Stimulated activated memory B cell treated with anti-CD40 and anti-IgM and Interleukin-4, amounts not matched to agents 10 μg/mL and 1 μg/mL and 100 μg/mL, for 72 hours (primary cell): ENCODE data around the gene ATP1B2.

ENCODE experiments used
- ATAC-seq: fragments of 150-1000 bp; cut with Tn5 transposase; 2 replicates; pipeline ENCODE4 v1.10.0; 2021
- H3K27ac Mint-ChIP-seq: one replicate; pipeline ENCODE4 v1.8.0; 2022; ENCODE audit warnings: mild to moderate bottlenecking, mixed read lengths
- H3K27me3 Mint-ChIP-seq: one replicate; pipeline ENCODE4 v1.8.0; 2022; ENCODE audit warnings: mixed read lengths
- H3K36me3 Mint-ChIP-seq: one replicate; pipeline ENCODE4 v1.8.0; 2022; ENCODE audit warnings: mixed read lengths
- H3K4me1 Mint-ChIP-seq: one replicate; pipeline ENCODE4 v1.8.0; 2022; ENCODE audit warnings: mixed read lengths
- H3K4me3 Mint-ChIP-seq: one replicate; pipeline ENCODE4 v1.8.0; 2022; ENCODE audit warnings: mild to moderate bottlenecking, moderate library complexity, mixed read lengths
- H3K9me3 Mint-ChIP-seq: one replicate; pipeline ENCODE4 v1.8.0; 2022; ENCODE audit warnings: mixed read lengths

The ATP1B2 gene

DNA sequence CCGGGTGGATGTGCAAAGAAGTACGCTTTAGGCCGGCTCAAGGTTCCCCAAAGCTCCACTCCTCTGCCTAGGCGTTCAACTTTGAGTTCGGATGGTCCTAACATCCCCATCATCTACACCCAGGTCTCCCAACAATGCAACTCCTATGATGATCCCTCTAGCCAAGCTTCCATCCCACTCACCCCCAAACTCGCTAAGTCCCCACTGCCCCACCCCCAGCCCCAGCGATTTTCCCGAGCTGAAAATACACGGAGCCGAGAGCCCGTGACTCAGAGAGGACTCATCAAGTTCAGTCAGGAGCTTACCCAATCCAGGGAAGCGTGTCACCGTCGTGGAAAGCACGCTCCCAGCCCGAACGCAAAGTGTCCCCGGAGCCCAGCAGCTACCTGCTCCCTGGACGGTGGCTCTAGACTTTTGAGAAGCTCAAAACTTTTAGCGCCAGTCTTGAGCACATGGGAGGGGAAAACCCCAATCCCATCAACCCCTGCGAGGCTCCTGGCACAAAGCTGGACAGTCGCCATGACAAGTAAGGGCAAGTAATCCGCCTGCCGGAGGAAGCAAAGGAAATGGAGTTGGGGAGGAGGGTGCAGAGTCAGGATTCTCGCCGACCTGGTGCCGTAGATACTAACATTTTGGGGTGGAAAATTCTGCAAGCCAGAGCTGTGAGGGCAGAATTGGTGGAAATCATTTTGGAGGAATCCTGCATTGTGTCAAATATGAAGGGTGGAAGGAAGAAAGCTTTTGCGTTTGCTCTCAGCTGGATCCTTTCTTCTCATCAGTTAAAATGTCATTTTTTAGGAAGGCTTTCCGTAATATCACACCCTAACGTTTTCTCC, 36.6 kb downstream of the ATP1B2 start, which contains the start of gene TP53:
TP53 (minus strand) TSS at position 419 of the 836 bp plus-strand sequence. CDS start 10,896 bp downstream, outside the sequence.
- peak within 1 kb of the TSS; percentile 96 for H3K4me3 Mint-ChIP-seq
- H3K27me3 Mint-ChIP-seq: no peaks in the 10 kb centered on the region
- H3K4me1 Mint-ChIP-seq: peaks cover 50% of the 10 kb centered on the region
- H3K9me3 Mint-ChIP-seq: no peaks in the 10 kb centered on the region
- ATAC-seq: peak; percentile 81
- peak within 1 kb of the TSS; percentile 100 for H3K27ac Mint-ChIP-seq
- peaks cover 29% of the 10 kb centered on the region for H3K36me3 Mint-ChIP-seq

DNA sequence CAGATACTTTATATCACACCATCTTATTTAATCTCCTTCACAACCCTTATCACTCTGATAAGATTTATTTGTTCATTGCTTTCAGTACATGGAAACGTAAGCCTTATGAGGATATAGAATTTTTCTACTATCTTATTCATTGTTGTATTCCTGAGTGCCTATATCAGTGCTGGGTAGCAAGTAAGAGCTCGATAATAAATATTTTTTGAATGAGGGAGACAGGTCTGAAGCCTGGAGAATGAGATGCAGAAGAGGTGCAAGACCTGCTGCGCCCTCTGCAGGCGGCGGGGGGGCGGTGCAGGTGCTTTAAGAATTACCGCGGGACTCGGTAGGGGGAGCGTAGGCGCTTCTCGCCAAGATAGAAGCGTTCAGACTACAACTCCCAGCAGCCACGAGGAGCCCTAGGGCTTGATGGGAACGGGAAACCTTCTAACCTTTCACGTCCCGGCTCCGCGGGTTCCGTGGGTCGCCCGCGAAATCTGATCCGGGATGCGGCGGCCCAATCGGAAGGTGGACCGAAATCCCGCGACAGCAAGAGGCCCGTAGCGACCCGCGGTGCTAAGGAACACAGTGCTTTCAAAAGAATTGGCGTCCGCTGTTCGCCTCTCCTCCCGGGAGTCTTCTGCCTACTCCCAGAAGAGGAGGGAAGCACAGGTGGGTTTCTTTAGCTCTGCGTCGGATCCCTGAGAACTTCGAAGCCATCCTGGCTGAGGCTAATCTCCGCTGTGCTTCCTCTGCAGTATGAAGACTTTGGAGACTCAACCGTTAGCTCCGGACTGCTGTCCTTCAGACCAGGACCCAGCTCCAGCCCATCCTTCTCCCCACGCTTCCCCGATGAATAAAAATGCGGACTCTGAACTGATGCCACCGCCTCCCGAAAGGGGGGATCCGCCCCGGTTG, 37.4 kb downstream of the ATP1B2 start, which contains the start of gene WRAP53:
WRAP53 (plus strand) TSS at position 570 of the 900 bp plus-strand sequence; CDS start at position 742, 172 bp downstream.
- H3K36me3 Mint-ChIP-seq: peaks cover 35% of the 10 kb centered on the region
- peaks cover 54% of the 10 kb centered on the region for H3K4me1 Mint-ChIP-seq

DNA sequence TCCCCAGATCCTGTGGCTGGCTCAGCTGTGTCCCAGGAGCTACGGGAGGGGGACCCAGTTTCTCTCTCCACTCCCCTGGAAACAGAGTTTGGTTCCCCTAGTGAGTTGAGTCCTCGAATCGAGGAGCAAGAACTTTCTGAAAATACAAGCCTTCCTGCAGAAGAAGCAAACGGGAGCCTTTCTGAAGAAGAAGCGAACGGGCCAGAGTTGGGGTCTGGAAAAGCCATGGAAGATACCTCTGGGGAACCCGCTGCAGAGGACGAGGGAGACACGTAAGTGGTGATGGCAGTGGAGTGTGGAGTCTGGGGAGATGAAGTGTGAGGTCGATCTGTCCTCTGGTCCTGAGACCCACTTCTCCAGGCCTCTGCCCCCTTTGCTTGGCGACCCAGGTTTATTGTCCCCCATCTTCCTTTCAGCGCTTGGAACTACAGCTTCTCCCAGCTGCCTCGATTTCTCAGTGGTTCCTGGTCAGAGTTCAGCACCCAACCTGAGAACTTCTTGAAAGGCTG, 38.1 kb downstream of the ATP1B2 start:
- no peaks in the 10 kb centered on the region for H3K27me3 Mint-ChIP-seq
- peak overlapping the region; percentile 100 for H3K27ac Mint-ChIP-seq
- H3K4me3 Mint-ChIP-seq: peak overlapping the region; percentile 96
- ATAC-seq: no peak
- peaks cover 42% of the 10 kb centered on the region for H3K36me3 Mint-ChIP-seq
- H3K9me3 Mint-ChIP-seq: no peaks in the 10 kb centered on the region
- H3K4me1 Mint-ChIP-seq: peaks cover 51% of the 10 kb centered on the region

More for the DNA sequence above, 37.4 kb downstream of the ATP1B2 start, which contains the start of gene WRAP53:
- Mint-ChIP-seq H3K4me3 (peak within 1 kb of the TSS; percentile 96), H3K27ac (peak within 1 kb of the TSS; percentile 100), H3K27me3 (no peaks in the 10 kb centered on the region), H3K9me3 (no peaks in the 10 kb centered on the region)
- peak; percentile 90 for ATAC-seq

DNA sequence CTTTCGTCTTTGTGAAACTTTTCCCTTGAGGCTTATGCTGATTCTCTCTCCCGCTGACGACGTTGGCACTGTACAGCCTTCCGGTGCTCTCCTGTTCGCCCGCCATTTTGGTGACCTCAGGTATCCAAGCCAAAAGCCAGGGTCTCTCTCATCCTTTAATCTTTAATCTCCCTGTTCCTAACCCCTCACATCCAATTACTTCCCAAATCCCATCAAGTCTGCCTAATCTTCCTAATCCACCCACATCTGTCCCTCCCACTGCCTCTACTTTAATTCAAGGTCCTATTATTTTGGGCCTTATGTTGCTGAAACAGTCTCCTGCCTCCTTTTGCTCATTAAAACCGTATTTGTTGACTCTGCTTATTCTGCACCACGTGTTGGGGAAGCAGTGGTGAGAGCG, 44.9 kb downstream of the ATP1B2 start:
- Mint-ChIP-seq H3K36me3 (peaks cover 64% of the 10 kb centered on the region), H3K4me1 (peaks cover 4% of the 10 kb centered on the region), H3K4me3 (no peak overlapping the region), H3K27ac (no peak overlapping the region), H3K27me3 (peaks cover 5% of the 10 kb centered on the region), H3K9me3 (no peaks in the 10 kb centered on the region)
- no peak for ATAC-seq

DNA sequence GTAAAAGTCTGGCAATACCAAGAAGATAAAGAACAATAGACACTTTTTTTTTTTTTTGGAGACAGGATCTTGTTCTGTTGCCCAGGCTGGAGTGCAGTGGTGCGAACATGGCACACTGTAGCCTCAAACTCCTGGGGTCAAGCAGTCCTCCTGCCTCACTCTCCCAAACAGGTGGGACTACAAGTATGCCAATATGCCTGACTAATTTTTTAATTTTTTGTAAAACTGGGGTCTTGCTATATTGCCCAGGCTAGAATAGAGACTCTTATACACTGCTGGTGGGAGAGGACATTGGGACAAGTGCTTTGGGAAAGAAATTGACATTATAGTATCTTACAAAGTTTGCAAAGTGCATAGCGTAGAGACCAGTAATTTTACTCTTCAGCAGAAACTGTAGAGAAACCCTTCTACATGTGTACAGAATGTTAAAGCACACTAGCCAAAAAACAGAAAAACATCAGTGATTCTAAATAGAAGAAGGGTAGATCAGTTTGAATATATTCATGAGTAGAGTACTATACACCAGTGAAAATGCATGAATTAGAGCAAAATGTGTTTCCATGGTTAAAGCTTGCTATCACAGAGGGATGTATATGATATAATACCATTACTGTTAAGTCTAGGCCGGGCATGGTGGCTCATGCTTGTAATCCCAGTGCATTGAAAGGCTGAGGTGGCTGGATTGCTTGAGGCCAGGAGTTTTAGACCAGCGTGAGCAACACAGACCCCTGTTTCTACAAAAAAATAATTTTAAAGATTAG, 47.3 kb downstream of the ATP1B2 start:
- ATAC-seq: no peak
- Mint-ChIP-seq H3K36me3 (peaks cover 77% of the 10 kb centered on the region), H3K4me3 (no peak overlapping the region)

DNA sequence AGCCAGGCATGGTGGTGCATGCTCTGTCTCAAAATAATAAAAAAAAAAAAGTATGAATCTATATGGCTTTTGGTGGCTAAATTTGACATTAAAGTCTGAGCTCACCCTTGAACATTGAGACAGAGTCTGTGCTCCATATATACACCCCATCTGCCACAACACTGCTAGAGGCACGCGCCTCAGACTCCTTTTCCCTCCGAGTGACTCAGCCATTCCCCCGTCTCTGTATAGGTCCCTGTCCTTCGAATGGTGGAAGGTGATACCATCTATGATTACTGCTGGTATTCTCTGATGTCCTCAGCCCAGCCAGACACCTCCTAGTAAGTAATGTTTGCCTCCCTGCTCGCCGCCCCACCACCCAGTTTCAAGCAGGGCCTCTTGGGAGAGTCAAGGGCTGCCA, 49.8 kb downstream of the ATP1B2 start:
- Mint-ChIP-seq H3K27ac (no peak overlapping the region), H3K4me1 (peaks cover 19% of the 10 kb centered on the region), H3K27me3 (peaks cover 53% of the 10 kb centered on the region), H3K4me3 (no peak overlapping the region), H3K9me3 (no peaks in the 10 kb centered on the region), H3K36me3 (peaks cover 69% of the 10 kb centered on the region)
- ATAC-seq: no peak

More for the DNA sequence above, 47.3 kb downstream of the ATP1B2 start:
- H3K27ac Mint-ChIP-seq: no peak overlapping the region
- peaks cover 30% of the 10 kb centered on the region for H3K27me3 Mint-ChIP-seq
- H3K9me3 Mint-ChIP-seq: no peaks in the 10 kb centered on the region
- H3K4me1 Mint-ChIP-seq: peaks cover 2% of the 10 kb centered on the region

DNA sequence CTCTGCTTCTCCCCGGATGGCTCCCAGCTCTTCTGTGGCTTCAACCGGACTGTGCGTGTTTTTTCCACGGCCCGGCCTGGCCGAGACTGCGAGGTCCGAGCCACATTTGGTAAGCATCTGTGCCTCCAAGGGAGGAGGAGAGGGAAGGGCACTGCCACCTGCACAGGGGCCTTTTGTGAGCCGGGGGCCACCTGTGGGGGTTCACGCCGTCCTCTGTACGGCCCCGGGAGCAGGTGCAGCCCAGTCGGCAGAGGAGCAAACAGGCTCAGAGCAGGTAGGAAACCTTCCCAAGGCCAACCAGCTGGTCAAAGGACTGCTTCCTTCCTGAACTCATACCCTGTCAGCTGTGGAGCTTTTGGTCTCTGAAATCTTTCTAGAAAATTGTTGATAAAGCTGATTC, 51.0 kb downstream of the ATP1B2 start:
- Mint-ChIP-seq H3K36me3 (peaks cover 57% of the 10 kb centered on the region), H3K9me3 (no peaks in the 10 kb centered on the region), H3K4me3 (no peak overlapping the region), H3K27ac (no peak overlapping the region), H3K27me3 (peaks cover 65% of the 10 kb centered on the region), H3K4me1 (peaks cover 25% of the 10 kb centered on the region)
- no peak for ATAC-seq

DNA sequence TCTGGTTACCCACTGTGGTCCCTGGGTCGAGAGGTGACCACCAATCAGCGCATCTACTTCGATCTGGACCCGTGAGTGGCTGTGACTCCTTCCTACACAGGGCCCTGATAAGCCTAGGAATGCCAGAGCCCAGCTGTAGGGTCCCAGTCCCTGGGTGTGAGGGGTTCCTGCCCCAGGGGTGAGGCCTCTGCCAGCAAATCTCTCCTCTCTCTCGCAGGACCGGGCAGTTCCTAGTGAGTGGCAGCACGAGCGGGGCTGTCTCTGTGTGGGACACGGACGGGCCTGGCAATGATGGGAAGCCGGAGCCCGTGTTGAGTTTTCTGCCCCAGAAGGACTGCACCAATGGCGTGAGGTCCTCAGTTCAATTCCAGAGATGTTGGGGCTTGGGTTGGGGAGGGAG, 52.0 kb downstream of the ATP1B2 start:
- no peaks in the 10 kb centered on the region for H3K9me3 Mint-ChIP-seq
- peaks cover 74% of the 10 kb centered on the region for H3K27me3 Mint-ChIP-seq
- H3K4me3 Mint-ChIP-seq: no peak overlapping the region
- H3K36me3 Mint-ChIP-seq: peaks cover 46% of the 10 kb centered on the region
- peaks cover 25% of the 10 kb centered on the region for H3K4me1 Mint-ChIP-seq
- ATAC-seq: no peak
- no peak overlapping the region for H3K27ac Mint-ChIP-seq

DNA sequence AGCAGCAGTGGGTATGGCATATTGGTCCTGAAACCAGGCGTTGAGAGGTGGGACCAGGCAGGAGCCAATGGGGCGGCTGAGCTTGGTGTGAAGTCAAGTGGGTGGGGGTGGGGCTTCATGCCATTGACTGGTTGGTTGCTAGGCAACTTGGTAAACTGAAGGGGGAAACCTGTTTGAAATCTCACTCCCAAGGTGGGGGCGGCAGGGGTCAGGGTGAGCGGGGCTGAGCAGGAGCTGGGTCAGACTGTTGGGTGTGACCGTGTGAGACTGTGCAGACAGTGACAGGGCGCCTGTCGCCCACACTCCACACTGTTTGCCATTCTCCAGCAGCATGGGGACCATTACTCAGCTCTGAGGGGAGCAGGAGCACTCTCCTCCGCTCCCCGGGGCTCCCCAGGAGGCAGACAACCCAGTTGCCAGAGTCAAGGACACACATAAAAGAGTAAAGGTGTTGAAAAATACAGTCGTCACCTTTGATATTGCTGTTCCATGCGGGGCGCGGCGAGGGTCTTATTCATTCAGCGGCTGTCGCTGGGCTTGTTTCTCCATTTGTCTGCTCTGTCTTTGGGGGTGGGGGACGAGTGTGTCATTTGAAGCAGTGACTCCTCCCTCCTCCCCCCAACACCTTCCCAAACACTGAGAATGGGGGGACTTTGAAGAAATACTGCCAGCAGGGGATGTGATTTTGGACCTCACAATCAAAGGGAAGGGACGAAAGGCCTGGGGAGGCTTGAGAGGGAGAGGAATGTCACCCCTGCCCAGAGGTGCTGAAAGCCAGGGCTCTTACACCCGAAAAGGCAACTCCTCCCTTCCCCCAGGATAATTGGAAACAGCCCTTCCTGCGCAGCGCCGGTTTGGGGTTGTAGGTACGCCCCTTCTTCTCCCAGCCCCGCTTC, 53.1 kb downstream of the ATP1B2 start:
- Mint-ChIP-seq H3K27ac (no peak overlapping the region), H3K4me1 (peaks cover 25% of the 10 kb centered on the region), H3K27me3 (peaks cover 82% of the 10 kb centered on the region), H3K9me3 (no peaks in the 10 kb centered on the region), H3K4me3 (no peak overlapping the region), H3K36me3 (peaks cover 41% of the 10 kb centered on the region)
- ATAC-seq: no peak

DNA sequence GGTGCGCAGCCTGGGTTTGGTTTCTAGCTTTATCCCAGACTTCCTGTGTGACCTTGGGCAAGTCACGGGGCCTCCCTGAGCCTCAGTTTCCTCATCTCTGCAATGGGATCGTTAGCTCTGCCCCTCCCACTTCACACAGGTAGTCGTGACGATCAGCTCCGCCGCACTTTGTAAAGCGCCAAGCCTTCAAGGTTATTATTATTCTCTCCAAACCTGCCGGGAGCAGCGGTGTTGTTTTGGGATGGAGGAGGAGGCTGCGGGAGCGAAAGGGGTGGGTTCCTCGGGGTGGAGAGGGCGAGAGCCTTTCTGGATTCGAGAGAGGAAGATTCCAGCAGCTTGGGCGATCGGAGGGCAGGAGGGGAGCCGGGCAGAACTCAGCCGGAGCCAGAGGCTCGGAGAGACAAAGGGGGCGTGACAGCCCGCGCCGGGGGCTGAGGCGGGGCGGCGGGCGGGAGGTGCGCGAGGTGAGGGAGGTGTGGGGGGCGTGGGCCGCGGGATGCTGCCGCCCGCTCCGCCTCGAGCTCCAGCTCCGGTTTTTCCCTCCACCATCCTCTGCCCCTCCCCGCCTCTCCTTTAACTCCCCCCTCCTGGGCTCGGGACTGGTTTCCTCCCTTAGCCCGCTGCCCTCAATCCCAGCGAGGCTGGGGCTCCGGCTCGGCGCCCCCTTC, 54.0 kb downstream of the ATP1B2 start, which contains the start of gene EFNB3:
EFNB3 (plus strand) TSS at position 602 of the 668 bp plus-strand sequence. CDS start 397 bp downstream, outside the sequence.
- Mint-ChIP-seq H3K27me3 (peaks cover 87% of the 10 kb centered on the region), H3K4me1 (peaks cover 25% of the 10 kb centered on the region), H3K9me3 (no peaks in the 10 kb centered on the region), H3K4me3 (peak within 1 kb of the TSS; percentile 65), H3K36me3 (peaks cover 40% of the 10 kb centered on the region), H3K27ac (no peak within 1 kb of the TSS)
- peak; percentile 5 for ATAC-seq

DNA sequence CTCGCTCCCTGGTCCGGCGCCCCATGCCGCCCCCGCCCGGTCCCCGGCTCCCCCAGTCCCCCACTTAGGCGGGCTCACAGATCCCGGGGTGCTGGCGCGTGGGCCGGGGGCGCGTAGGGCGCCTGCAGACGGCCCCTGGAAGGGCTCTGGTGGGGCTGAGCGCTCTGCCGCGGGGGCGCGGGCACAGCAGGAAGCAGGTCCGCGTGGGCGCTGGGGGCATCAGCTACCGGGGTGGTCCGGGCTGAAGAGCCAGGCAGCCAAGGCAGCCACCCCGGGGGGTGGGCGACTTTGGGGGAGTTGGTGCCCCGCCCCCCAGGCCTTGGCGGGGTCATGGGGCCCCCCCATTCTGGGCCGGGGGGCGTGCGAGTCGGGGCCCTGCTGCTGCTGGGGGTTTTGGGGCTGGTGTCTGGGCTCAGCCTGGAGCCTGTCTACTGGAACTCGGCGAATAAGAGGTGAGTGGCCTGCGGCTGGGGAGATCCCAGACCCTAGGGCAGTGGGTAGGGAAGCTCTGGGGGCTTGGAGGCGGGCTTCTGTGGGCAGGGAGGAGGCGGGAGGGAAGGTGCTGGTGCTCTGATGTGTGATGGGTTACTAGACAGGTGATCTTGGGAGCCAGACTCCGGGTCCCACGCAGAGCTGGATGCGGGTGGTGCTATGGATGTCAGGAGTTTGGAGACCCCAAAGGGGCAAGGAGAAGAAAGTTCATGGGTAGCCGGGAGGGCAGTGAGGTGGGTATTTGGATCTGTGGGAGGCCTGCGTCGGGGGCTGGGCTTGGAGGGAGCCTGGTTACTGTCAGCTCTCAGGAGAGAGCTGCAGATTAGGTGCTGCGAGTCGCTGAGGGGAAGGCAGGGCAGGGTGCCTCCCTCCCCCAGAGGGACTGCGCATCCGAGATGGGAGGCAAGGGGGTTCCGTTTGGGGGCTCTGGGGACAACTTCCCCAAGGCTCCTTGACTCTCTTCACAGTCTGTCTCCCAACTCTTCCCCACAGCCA, 54.8 kb downstream of the ATP1B2 start:
- ATAC-seq: peak; percentile 25
- Mint-ChIP-seq H3K27me3 (peaks cover 89% of the 10 kb centered on the region), H3K4me1 (peaks cover 33% of the 10 kb centered on the region), H3K4me3 (no peak overlapping the region), H3K27ac (no peak overlapping the region), H3K36me3 (peaks cover 31% of the 10 kb centered on the region), H3K9me3 (no peaks in the 10 kb centered on the region)

DNA sequence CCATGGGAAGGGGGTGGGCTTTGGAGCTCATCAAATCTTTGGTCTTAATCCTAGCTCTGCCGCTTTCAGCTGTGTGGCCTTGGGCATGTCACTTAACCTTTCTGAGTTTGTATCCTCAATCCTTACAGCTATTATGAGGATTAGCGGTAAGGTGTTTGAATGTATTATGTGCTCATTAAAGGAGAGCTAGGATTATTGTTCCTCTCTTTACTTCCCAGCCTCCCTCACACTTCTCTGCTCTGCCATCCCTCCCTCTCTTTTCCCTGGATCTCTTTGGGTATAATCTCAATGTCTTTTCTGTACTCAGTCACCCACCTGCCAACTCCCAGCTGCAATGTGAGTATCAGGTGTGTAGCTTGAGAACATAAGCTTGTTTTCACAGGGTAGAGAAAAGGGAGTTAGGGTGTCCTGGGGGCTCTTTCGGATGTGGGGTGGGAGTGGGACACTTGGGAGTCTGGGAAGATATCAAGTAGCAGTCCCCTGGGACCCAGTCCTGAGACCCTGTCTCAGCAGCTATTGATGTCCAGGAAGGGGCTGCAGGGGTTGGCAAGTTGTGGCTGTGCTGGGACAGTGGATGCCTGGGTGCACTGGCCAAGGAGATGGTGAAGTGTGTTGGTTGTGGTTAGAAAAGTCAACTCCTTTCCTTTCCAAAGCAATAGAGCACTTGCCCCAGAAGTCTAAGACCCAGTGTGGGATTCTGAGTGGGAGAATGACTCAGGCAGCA, 56.1 kb downstream of the ATP1B2 start:
- peaks cover 33% of the 10 kb centered on the region for H3K4me1 Mint-ChIP-seq
- no peaks in the 10 kb centered on the region for H3K9me3 Mint-ChIP-seq
- H3K4me3 Mint-ChIP-seq: no peak overlapping the region
- H3K27me3 Mint-ChIP-seq: peaks cover 89% of the 10 kb centered on the region
- no peak for ATAC-seq
- no peak overlapping the region for H3K27ac Mint-ChIP-seq
- H3K36me3 Mint-ChIP-seq: peaks cover 19% of the 10 kb centered on the region
